Heart left ventricle (tissue), 13 donors: ENCODE data around the gene RANBP10.

Experiments used
- CTCF ChIP-seq, 12 donors: fragments of 200-600 bp; sonication (generic) in 4 of 12; IDR thresholded peaks; one replicate each; pipeline versions ENCODE4 v1.5.0 to v1.8.0; 2018 to 2022; ENCODE audit warnings: antibody characterized with exemption in 12 of 12, mild to moderate bottlenecking in 5 of 12
- POLR2A ChIP-seq, 2 donors: fragments of 450-650 bp; IDR thresholded peaks; one replicate each; pipeline ENCODE4 v1.6.1; 2017; ENCODE audit warnings: antibody characterized with exemption in 2 of 2, mild to moderate bottlenecking in 2 of 2, moderate library complexity in 2 of 2
- donor health status: ischemic (EF 13 %, LVEDD 7.1; RV severe dilation, severe dysfunction).
- donor health status: DM: no; HTN: yes; CAD: no.
- donor health status: DM: no; HTN: no; CAD: no.
- donor health status: ischemic (EF 25% LVEDD 6.9; RV normal size, moderate dysfunction).
- donor health status: ischemic (EF 25% LVEDD 5.7; RV mildly dilated, moderate dysfunction).
- donor health status: ischemic (EF 35%, LVEDD 5.7; RV mildly dilated, moderate dysfunction).
- donor health status: nonischemic (EF 11% LVEDD 7.7; RV severe dilation, severe dysfunction).
- donor health status: DM: yes; HTN: yes; CAD: no.
- donor health status: PGD.
- donor health status: ischemic (EF 29% LVEDD 5.4; RV normal size, mild dysfunction).
- donor health status: nonischemic (EF 23%, LVEDD 6.1; RV moderate dilation, normal function).

GRCh38 chr16:67842509-67843342, 36.4 kb upstream of the RANBP10 start:
- TF ChIP-seq CTCF (IDR thresholded peaks at IDR 0.05) (peak in 6 of 12 donors; percentile 11 to 40 (median 29)), POLR2A (IDR thresholded peaks at IDR 0.05) (no peak)
